ENCODE data around the gene AADAT.
A peak's percentile ranks its signal among the peaks of the same experiment; 100 is the strongest.

AADAT gene

DNA sequence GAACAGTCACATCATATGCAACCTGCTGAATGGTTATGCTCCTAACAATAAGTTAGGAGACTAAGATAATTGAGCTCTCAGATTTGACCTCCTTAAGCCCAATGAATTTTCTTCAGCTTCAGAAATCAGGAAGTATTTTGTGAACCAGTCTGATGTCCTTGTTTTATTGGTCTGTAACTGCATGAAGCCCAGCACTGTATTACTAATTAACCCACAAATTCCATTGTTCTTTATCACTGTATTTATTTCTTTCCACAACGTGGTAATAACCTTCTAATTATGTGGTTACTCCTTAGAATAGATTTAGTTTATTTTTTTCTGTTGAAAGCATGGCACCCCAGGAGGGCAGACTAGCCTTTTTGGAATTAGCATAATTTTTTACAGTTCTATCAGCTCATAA is 59.6 kb downstream of the AADAT start:
- H3K9me3 ChIP-seq (ENCODE audit: control insufficient read depth in 1 of 2, low read length in 2 of 2), result no peaks in the 10 kb centered on the region
- H3K4me3 ChIP-seq (ENCODE audit: low read depth in 1 of 2, low read length in 2 of 2), result no peak overlapping the region
- H3K36me3 ChIP-seq (ENCODE audit: control insufficient read depth in 1 of 2, insufficient read depth in 2 of 2, low read length in 2 of 2), result no peaks in the 10 kb centered on the region
- H3K27ac ChIP-seq (ENCODE audit: low read length), result no peak overlapping the region
- H3K4me1 ChIP-seq (ENCODE audit: control insufficient read depth in 1 of 2, insufficient read depth in 2 of 2, low read length in 2 of 2), result peaks cover 0 to 12% of the 10 kb centered on the region in 2 donors
- no peaks in the 10 kb centered on the region for H3K27me3 ChIP-seq (ENCODE audit: low read depth, low read length)

DNA sequence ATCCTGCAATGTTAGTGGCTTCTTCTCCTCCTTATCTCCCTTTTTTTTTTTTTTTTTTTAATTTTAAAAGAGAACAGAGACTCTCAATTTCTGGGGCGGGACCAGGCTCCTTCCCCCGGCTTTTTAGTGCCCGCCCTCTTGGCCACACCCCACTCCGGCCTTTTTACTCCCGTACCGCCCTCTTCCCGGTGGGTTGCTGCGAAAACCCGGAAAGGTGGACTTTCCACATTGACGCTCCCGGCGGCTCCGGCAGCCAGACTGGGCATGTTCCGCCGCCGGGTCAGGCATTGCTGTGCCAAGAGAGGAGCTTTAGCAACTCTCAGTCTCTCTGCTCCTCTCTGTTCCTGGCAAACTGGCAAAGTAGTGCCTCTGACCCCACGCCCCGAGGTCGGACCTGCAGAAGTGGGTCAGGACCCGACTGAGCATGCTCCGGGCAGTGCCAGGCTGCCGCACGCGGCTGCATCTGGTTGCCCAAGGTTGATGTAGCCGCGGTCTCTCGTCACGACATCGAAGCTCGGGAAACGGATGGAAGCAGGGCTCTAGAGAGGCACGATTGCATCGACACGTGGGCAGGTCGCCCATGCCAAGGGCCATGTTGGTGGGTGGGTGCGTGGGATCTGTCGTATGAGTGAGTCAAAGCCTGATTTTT is 62.5 kb downstream of the AADAT start:
- H3K27ac ChIP-seq (ENCODE audit: low read length), result no peak overlapping the region

DNA sequence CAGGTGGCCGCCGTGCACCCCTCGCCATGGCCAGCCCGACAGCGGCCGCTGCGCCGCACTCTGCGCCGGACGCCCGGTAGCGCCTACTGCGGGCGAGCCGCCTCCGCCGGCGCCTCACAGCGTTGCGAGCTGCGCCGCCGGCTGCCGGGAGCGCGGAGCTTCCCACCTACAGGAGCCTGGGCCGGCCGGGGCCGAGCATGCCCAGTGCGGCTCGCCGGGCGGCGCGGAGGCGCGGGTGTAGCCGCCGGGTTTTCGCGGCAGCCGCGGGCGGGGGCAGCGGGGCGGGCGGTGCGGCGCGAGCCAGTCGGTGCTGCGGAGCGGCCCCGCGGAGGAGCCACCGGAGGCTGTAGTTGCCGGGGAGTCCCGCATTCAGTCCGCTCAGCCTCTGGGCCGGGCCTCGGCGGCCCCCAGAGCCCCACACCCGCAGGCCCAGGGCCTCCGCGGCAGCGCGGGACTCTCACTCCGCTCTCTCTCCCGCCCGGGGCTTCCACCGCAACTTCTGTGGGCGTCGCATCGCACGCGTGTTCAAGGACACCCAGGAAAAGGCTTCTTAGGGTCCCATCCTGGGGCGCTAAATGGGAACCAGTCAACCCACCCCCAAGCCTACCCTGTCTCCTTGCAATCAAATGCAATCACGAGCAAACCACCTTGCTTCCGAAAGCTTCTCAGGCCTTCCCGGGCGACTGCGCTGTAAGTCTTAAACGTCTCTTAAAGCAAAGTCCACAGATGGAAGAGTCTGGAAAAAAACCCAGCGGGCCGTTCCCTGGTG is 63.3 kb downstream of the AADAT start, which contains the start of gene MFAP3L:
Gene MFAP3L, minus strand, starts transcription at position 143 of the 769 bp plus-strand sequence. CDS start 20,518 bp downstream, outside the sequence.
- H3K27ac ChIP-seq (ENCODE audit: low read length), result peak within 1 kb of the TSS; percentile 73
- no peaks in the 10 kb centered on the region for H3K27me3 ChIP-seq (ENCODE audit: low read depth, low read length)
- H3K9me3 ChIP-seq (ENCODE audit: control insufficient read depth in 1 of 2, low read length in 2 of 2), result no peaks in the 10 kb centered on the region
- H3K36me3 ChIP-seq (ENCODE audit: control insufficient read depth in 1 of 2, insufficient read depth in 2 of 2, low read length in 2 of 2), result no peaks in the 10 kb centered on the region
- peaks cover 0 to 12% of the 10 kb centered on the region in 2 donors for H3K4me1 ChIP-seq (ENCODE audit: control insufficient read depth in 1 of 2, insufficient read depth in 2 of 2, low read length in 2 of 2)
- H3K4me3 ChIP-seq (ENCODE audit: low read depth in 1 of 2, low read length in 2 of 2), result peak within 1 kb of the TSS; percentile 76 to 89

More for the DNA sequence above, 62.5 kb downstream of the AADAT start:
- Histone ChIP-seq H3K9me3 (ENCODE audit: control insufficient read depth in 1 of 2, low read length in 2 of 2) (no peaks in the 10 kb centered on the region), H3K4me1 (ENCODE audit: control insufficient read depth in 1 of 2, insufficient read depth in 2 of 2, low read length in 2 of 2) (peaks cover 0 to 12% of the 10 kb centered on the region in 2 donors), H3K36me3 (ENCODE audit: control insufficient read depth in 1 of 2, insufficient read depth in 2 of 2, low read length in 2 of 2) (no peaks in the 10 kb centered on the region), H3K27me3 (ENCODE audit: low read depth, low read length) (no peaks in the 10 kb centered on the region), H3K4me3 (ENCODE audit: low read depth in 1 of 2, low read length in 2 of 2) (peak overlapping the region; percentile 76 to 89)

DNA sequence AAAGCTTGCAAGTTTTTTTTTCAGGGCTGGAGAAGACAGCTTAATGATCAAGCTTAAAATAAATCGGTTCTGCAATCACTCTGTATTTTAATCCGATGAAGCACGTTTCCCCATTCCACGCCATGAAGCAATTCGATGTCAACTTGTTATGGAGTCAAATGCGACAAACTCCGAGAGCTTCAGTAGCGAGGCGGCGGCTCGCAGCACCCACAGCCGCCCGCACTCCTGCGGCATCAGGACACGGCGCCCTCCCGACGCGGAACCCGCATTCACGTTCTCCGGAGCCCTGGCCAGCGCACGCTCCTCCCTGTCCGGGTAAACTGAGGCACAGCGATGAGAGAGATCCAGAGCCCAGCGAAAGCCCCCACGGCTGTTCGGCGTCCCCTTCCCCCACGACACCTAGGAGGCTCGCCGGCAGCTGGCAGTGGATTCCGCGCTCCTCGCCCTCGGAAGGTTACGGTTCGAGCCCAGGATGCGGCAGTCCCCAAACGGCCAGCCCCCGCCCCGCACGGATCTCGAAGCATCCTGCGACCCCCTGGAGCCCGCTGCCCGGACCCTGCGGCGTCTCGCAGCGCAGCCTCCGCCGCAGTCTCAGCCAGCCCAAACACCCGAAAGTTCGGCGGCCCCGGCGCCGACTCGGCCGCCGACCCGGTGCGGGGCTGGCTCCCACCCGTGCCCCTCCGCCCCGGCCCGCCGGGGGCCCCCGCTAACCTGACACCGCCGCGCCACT is 64.1 kb downstream of the AADAT start:
- no peaks in the 10 kb centered on the region for H3K27me3 ChIP-seq (ENCODE audit: low read depth, low read length)
- H3K4me3 ChIP-seq (ENCODE audit: low read depth in 1 of 2, low read length in 2 of 2), result peak overlapping the region; percentile 43 to 89
- no peaks in the 10 kb centered on the region for H3K36me3 ChIP-seq (ENCODE audit: control insufficient read depth in 1 of 2, insufficient read depth in 2 of 2, low read length in 2 of 2)
- H3K4me1 ChIP-seq (ENCODE audit: control insufficient read depth in 1 of 2, insufficient read depth in 2 of 2, low read length in 2 of 2), result peaks cover 0 to 12% of the 10 kb centered on the region in 2 donors
- no peaks in the 10 kb centered on the region for H3K9me3 ChIP-seq (ENCODE audit: control insufficient read depth in 1 of 2, low read length in 2 of 2)
- H3K27ac ChIP-seq (ENCODE audit: low read length), result no peak overlapping the region

DNA sequence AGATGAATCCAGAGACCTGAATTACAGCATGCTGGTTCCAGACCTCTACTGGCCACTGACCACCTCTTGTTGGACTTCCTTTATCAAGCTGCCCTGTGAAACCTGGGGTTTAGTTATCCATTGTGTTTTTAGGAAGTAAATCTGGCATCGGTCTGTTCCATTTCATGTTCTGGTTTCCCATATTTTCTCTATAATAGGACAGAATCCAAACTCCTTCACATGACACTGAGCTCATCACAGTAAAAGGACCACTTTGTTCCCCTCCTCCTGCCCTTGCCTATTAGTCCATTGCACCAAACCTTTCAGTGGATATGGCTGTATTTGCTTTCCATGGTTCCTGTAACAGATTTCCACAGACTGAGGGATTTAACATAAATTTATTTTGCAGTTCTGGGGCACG is 67.5 kb downstream of the AADAT start:
- Histone ChIP-seq H3K9me3 (ENCODE audit: control insufficient read depth in 1 of 2, low read length in 2 of 2) (no peaks in the 10 kb centered on the region), H3K4me1 (ENCODE audit: control insufficient read depth in 1 of 2, insufficient read depth in 2 of 2, low read length in 2 of 2) (peaks cover 0 to 7% of the 10 kb centered on the region in 2 donors), H3K27ac (ENCODE audit: low read length) (no peak overlapping the region), H3K36me3 (ENCODE audit: control insufficient read depth in 1 of 2, insufficient read depth in 2 of 2, low read length in 2 of 2) (no peaks in the 10 kb centered on the region), H3K4me3 (ENCODE audit: low read depth in 1 of 2, low read length in 2 of 2) (no peak overlapping the region), H3K27me3 (ENCODE audit: low read depth, low read length) (no peaks in the 10 kb centered on the region)

DNA sequence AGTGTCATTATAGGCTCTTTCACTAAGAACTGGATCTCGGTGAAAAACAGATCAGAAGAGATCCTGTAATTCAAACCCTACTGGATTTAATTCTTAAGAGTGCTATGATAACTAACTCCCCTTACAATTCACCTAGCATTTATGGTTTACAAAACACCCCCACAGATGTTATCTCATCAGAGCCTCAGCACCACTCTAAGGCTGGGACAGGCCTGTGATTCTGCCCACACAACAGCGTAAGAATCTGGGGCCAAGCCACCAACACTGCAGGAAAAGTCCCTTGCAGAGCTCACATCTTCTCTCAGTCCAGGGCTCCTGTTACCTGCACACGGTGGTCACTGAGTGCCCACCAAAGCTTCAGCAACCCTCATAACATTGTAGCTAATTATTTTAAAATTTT is 72.5 kb downstream of the AADAT start:
- H3K27ac ChIP-seq (ENCODE audit: low read length), result no peak overlapping the region
- H3K4me3 ChIP-seq (ENCODE audit: low read depth in 1 of 2, low read length in 2 of 2), result no peak overlapping the region
- no peaks in the 10 kb centered on the region for H3K9me3 ChIP-seq (ENCODE audit: control insufficient read depth in 1 of 2, low read length in 2 of 2)
- H3K36me3 ChIP-seq (ENCODE audit: control insufficient read depth in 1 of 2, insufficient read depth in 2 of 2, low read length in 2 of 2), result no peaks in the 10 kb centered on the region
- no peaks in the 10 kb centered on the region for H3K27me3 ChIP-seq (ENCODE audit: low read depth, low read length)
- no peaks in the 10 kb centered on the region for H3K4me1 ChIP-seq (ENCODE audit: control insufficient read depth in 1 of 2, insufficient read depth in 2 of 2, low read length in 2 of 2)

DNA sequence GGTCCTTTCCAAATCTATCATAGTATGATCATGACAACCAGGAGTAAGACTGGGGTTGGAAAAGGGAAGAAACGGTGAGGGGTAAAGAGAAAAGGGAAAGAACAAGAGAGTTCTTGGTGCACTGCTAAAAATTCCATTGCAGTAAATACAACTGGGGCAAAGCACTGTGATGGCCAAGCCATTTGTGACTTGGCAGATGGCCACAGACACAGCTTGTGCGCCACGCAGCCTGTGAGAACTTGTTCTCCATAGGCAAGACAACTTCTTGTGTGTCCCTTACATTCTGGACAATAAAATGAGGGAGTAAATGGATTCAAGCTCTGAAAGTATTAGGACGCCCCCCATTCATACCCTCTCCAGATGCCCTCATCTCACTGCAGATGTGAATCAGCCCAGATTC is 74.5 kb downstream of the AADAT start:
- H3K36me3 ChIP-seq (ENCODE audit: control insufficient read depth in 1 of 2, insufficient read depth in 2 of 2, low read length in 2 of 2), result no peaks in the 10 kb centered on the region
- H3K27ac ChIP-seq (ENCODE audit: low read length), result no peak overlapping the region
- H3K4me1 ChIP-seq (ENCODE audit: control insufficient read depth in 1 of 2, insufficient read depth in 2 of 2, low read length in 2 of 2), result no peaks in the 10 kb centered on the region

DNA sequence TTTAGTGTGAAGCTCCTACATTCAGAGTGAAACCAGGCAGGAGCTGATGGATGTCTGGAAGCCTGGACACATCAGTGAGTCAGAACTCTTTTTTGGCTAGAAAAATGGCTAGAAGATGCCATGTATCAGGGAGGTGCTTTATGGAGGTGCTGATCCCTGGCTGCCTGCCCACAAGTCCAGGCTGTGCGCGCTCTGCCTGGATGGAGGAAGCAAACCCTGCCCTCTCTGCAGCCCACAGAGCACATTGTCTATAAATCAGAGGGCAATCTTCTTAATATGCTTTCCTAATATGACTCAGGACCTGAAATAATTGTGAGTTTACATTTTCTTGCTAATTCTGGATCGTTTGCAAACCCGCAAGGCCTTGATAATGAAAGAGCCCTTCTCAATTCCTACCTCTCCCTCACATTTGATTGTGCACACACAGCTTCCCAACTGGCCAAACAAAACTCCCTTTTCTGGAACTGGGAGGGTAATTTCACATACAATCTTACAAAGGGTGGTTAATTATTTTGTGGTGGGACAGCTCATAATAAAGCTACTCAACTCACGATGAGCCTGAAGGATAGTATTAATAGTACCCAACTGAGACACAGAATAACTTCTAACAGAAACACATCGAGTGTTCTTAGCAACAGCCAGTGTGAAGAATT is 75.3 kb downstream of the AADAT start:
- Histone ChIP-seq H3K36me3 (ENCODE audit: control insufficient read depth in 1 of 2, insufficient read depth in 2 of 2, low read length in 2 of 2) (no peaks in the 10 kb centered on the region), H3K4me1 (ENCODE audit: control insufficient read depth in 1 of 2, insufficient read depth in 2 of 2, low read length in 2 of 2) (no peaks in the 10 kb centered on the region), H3K27ac (ENCODE audit: low read length) (no peak overlapping the region), H3K27me3 (ENCODE audit: low read depth, low read length) (no peaks in the 10 kb centered on the region), H3K4me3 (ENCODE audit: low read depth in 1 of 2, low read length in 2 of 2) (no peak overlapping the region), H3K9me3 (ENCODE audit: control insufficient read depth in 1 of 2, low read length in 2 of 2) (no peaks in the 10 kb centered on the region)

More for the DNA sequence above, 74.5 kb downstream of the AADAT start:
- Histone ChIP-seq H3K27me3 (ENCODE audit: low read depth, low read length) (no peaks in the 10 kb centered on the region), H3K9me3 (ENCODE audit: control insufficient read depth in 1 of 2, low read length in 2 of 2) (no peaks in the 10 kb centered on the region), H3K4me3 (ENCODE audit: low read depth in 1 of 2, low read length in 2 of 2) (no peak overlapping the region)

DNA sequence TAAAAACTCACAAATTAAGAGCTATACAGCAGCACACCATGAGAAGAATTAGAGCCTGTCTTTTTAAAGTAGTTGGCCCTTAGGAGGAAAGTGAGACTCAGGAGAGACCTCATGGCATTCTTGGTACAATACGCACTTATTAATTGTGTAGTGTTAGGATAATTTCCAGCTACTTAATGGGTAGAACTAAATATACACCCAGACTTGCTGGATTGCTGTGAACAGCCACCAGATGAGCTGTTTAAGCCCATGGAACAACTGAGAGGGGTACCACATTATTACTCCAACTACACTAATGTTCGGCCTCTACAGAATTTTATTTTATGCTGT is 77.2 kb downstream of the AADAT start:
- no peaks in the 10 kb centered on the region for H3K27me3 ChIP-seq (ENCODE audit: low read depth, low read length)
- no peak overlapping the region for H3K27ac ChIP-seq (ENCODE audit: low read length)
- H3K36me3 ChIP-seq (ENCODE audit: control insufficient read depth in 1 of 2, insufficient read depth in 2 of 2, low read length in 2 of 2), result no peaks in the 10 kb centered on the region
- no peaks in the 10 kb centered on the region for H3K9me3 ChIP-seq (ENCODE audit: control insufficient read depth in 1 of 2, low read length in 2 of 2)
- no peaks in the 10 kb centered on the region for H3K4me1 ChIP-seq (ENCODE audit: control insufficient read depth in 1 of 2, insufficient read depth in 2 of 2, low read length in 2 of 2)
- H3K4me3 ChIP-seq (ENCODE audit: low read depth in 1 of 2, low read length in 2 of 2), result no peak overlapping the region

DNA sequence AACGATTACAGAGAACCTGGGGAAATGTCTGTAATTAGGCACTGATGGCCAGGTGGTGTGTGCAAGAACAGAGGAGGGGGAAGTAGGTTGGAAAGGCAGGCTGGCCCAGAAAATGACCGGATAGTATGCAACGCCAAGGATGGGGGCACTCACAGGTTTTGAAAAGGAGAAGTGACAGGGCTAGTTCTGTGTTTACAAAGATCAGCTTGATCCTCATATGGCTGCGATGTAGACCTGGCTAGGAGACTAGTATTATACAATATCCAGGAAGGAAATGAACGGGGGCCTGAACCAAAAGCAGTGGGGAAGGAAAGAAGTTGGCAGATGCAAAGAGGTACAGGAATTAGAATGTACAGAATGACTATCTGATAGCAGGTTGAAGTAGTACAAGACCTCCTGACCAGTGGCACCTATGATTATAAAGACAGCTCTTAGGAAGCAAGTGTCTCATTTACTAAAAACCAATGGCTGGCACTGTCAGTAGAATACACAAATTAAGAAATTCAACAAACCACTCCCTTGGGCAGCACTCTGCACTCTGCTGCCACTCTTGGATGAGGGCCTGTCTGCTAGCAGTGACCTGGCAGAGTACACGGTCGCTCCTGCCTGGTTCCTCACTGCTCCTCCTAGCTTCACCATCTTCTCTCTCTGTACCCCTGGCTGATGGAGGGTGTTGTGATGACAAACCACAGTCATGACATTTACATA is 77.7 kb downstream of the AADAT start:
- Histone ChIP-seq H3K27ac (ENCODE audit: low read length) (no peak overlapping the region), H3K4me1 (ENCODE audit: control insufficient read depth in 1 of 2, insufficient read depth in 2 of 2, low read length in 2 of 2) (peaks cover 0 to 3% of the 10 kb centered on the region in 2 donors), H3K9me3 (ENCODE audit: control insufficient read depth in 1 of 2, low read length in 2 of 2) (no peaks in the 10 kb centered on the region), H3K27me3 (ENCODE audit: low read depth, low read length) (no peaks in the 10 kb centered on the region), H3K4me3 (ENCODE audit: low read depth in 1 of 2, low read length in 2 of 2) (no peak overlapping the region), H3K36me3 (ENCODE audit: control insufficient read depth in 1 of 2, insufficient read depth in 2 of 2, low read length in 2 of 2) (no peaks in the 10 kb centered on the region)

Measured in muscle layer of duodenum (tissue), 2 donors.